ENCODE measurements around the gene RBM33.

RBM33 gene

DNA sequence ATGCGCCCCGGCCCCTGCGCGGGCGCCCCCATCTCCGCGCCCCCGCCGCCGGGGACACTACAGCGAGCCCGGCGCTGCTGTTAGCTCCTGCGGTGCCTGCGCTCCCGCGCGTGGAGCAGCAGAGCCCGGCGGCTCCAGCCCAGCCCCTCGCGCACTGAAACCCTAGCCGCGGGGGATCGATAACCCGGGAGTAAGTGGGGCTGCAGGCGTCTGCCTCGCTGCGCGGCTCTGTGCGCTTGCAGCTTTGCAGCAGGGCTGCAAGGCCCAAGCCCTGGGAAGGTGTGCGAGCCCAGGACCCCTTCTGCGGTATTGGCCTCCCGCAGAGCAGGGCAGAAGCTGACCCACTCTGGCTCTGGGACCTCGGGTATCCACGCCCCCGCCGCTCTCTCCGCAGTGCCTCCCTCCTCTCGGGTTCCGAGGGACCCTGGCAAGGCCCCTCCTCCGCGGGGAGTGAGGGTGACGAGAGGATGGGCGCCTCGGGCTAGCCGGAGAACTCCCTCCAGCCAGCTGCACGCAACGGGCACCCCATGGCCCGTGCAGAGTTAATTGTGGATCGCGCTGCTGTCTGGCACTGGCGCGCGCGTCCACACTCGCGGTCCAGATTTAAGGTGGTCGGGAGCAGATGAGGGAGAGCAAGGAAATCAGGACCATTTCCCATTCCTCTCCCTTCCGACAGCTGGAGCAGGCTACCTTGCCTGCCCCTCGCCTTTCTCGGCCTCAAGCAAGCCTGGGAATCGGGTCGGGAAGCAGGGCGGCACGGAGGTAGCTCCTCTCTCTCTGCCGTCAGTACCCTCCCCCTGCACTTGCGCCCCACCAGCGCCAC, 165.7 kb downstream of the RBM33 start (continued):
- TF ChIP-seq ZFP41 (tag by site-specific recombination; IDR thresholded peaks at IDR 0.05; ENCODE audit: borderline replicate concordance) (no peak), ZFHX2 (tag by site-specific recombination; conservative IDR thresholded peaks at IDR 0.05) (no peak; the same call in 1 of the 2 replicates), MEIS1 (CRISPR knock-in tag; IDR thresholded peaks at IDR 0.05; ENCODE audit: borderline replicate concordance) (no peak), ZBTB17 (tag by site-specific recombination; IDR thresholded peaks at IDR 0.05) (0 out of 2 replicates have a peak, but pooled peaks have one; percentile 40), YY2 (tag by site-specific recombination; IDR thresholded peaks at IDR 0.05) (0 out of 2 replicates have a peak, but pooled peaks have one; percentile 22), ZNF560 (tag by site-specific recombination; IDR thresholded peaks at IDR 0.05; ENCODE audit: borderline replicate concordance) (no peak), ZBTB48 (tag by site-specific recombination; IDR thresholded peaks at IDR 0.05) (no peak), ZNF548 (tag by site-specific recombination; IDR thresholded peaks at IDR 0.05) (no peak), GLI4 (tag by site-specific recombination; IDR thresholded peaks at IDR 0.05) (no peak), ZNF514 (tag by site-specific recombination; IDR thresholded peaks at IDR 0.05) (no peak), ZNF274 (IDR thresholded peaks at IDR 0.05; ENCODE audit: low read length) (no peak), ZNF274 (tag by site-specific recombination; IDR thresholded peaks at IDR 0.05; ENCODE audit: borderline replicate concordance) (no peak), ZNF626 (tag by site-specific recombination; IDR thresholded peaks at IDR 0.05) (no peak), ZNF221 (tag by site-specific recombination; IDR thresholded peaks at IDR 0.05; ENCODE audit: borderline replicate concordance) (no peak), ZNF629 (tag by site-specific recombination; IDR thresholded peaks at IDR 0.05) (no peak), ZNF843 (tag by site-specific recombination; IDR thresholded peaks at IDR 0.05) (no peak), KLF8 (tag by site-specific recombination; IDR thresholded peaks at IDR 0.05) (no peak), ZNF549 (tag by site-specific recombination; IDR thresholded peaks at IDR 0.05) (no peak), OVOL3 (tag by site-specific recombination; IDR thresholded peaks at IDR 0.05) (no peak), YY1 (tag by site-specific recombination; IDR thresholded peaks at IDR 0.05) (no peak), GLIS2 (tag by site-specific recombination; IDR thresholded peaks at IDR 0.05) (peak; percentile 63), ZNF76 (tag by site-specific recombination; IDR thresholded peaks at IDR 0.05; ENCODE audit: borderline replicate concordance, low read depth) (no peak), TRIM28 (IDR thresholded peaks at IDR 0.05; ENCODE audit: borderline replicate concordance, low read length) (no peak), ZNF112 (tag by site-specific recombination; IDR thresholded peaks at IDR 0.05) (no peak), ZNF670 (tag by site-specific recombination; IDR thresholded peaks at IDR 0.05; ENCODE audit: low read depth) (no peak), ZNF561 (tag by site-specific recombination; IDR thresholded peaks at IDR 0.05; ENCODE audit: borderline replicate concordance) (no peak), SCRT1 (tag by site-specific recombination; IDR thresholded peaks at IDR 0.05; ENCODE audit: borderline replicate concordance) (no peak)
- TF ChIP-seq, protein P1, sequence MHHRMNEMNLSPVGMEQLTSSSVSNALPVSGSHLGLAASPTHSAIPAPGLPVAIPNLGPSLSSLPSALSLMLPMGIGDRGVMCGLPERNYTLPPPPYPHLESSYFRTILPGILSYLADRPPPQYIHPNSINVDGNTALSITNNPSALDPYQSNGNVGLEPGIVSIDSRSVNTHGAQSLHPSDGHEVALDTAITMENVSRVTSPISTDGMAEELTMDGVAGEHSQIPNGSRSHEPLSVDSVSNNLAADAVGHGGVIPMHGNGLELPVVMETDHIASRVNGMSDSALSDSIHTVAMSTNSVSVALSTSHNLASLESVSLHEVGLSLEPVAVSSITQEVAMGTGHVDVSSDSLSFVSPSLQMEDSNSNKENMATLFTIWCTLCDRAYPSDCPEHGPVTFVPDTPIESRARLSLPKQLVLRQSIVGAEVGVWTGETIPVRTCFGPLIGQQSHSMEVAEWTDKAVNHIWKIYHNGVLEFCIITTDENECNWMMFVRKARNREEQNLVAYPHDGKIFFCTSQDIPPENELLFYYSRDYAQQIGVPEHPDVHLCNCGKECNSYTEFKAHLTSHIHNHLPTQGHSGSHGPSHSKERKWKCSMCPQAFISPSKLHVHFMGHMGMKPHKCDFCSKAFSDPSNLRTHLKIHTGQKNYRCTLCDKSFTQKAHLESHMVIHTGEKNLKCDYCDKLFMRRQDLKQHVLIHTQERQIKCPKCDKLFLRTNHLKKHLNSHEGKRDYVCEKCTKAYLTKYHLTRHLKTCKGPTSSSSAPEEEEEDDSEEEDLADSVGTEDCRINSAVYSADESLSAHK (tag by site-specific recombination; IDR thresholded peaks at IDR 0.05): no peak
- TF ChIP-seq, protein P2, sequence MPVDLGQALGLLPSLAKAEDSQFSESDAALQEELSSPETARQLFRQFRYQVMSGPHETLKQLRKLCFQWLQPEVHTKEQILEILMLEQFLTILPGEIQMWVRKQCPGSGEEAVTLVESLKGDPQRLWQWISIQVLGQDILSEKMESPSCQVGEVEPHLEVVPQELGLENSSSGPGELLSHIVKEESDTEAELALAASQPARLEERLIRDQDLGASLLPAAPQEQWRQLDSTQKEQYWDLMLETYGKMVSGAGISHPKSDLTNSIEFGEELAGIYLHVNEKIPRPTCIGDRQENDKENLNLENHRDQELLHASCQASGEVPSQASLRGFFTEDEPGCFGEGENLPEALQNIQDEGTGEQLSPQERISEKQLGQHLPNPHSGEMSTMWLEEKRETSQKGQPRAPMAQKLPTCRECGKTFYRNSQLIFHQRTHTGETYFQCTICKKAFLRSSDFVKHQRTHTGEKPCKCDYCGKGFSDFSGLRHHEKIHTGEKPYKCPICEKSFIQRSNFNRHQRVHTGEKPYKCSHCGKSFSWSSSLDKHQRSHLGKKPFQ (tag by site-specific recombination; IDR thresholded peaks at IDR 0.05): no peak
- TF ChIP-seq, protein P3, sequence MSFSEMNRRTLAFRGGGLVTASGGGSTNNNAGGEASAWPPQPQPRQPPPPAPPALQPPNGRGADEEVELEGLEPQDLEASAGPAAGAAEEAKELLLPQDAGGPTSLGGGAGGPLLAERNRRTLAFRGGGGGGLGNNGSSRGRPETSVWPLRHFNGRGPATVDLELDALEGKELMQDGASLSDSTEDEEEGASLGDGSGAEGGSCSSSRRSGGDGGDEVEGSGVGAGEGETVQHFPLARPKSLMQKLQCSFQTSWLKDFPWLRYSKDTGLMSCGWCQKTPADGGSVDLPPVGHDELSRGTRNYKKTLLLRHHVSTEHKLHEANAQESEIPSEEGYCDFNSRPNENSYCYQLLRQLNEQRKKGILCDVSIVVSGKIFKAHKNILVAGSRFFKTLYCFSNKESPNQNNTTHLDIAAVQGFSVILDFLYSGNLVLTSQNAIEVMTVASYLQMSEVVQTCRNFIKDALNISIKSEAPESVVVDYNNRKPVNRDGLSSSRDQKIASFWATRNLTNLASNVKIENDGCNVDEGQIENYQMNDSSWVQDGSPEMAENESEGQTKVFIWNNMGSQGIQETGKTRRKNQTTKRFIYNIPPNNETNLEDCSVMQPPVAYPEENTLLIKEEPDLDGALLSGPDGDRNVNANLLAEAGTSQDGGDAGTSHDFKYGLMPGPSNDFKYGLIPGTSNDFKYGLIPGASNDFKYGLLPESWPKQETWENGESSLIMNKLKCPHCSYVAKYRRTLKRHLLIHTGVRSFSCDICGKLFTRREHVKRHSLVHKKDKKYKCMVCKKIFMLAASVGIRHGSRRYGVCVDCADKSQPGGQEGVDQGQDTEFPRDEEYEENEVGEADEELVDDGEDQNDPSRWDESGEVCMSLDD (tag by site-specific recombination; IDR thresholded peaks at IDR 0.05): no peak
- TF ChIP-seq, protein P4, sequence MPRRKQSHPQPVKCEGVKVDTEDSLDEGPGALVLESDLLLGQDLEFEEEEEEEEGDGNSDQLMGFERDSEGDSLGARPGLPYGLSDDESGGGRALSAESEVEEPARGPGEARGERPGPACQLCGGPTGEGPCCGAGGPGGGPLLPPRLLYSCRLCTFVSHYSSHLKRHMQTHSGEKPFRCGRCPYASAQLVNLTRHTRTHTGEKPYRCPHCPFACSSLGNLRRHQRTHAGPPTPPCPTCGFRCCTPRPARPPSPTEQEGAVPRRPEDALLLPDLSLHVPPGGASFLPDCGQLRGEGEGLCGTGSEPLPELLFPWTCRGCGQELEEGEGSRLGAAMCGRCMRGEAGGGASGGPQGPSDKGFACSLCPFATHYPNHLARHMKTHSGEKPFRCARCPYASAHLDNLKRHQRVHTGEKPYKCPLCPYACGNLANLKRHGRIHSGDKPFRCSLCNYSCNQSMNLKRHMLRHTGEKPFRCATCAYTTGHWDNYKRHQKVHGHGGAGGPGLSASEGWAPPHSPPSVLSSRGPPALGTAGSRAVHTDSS (tag by site-specific recombination; IDR thresholded peaks at IDR 0.05): no peak
- TF ChIP-seq, protein P5, sequence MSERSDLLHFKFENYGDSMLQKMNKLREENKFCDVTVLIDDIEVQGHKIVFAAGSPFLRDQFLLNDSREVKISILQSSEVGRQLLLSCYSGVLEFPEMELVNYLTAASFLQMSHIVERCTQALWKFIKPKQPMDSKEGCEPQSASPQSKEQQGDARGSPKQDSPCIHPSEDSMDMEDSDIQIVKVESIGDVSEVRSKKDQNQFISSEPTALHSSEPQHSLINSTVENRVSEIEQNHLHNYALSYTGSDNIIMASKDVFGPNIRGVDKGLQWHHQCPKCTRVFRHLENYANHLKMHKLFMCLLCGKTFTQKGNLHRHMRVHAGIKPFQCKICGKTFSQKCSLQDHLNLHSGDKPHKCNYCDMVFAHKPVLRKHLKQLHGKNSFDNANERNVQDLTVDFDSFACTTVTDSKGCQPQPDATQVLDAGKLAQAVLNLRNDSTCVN (tag by site-specific recombination; optimal IDR thresholded peaks at IDR 0.05): peak; percentile 66
